GM12872 (cell line): Measurements from ENCODE around the gene PANK1.

Experiments
- TF ChIP-seq, protein P1 (sequence below): IDR thresholded peaks from 3 replicates; pipeline ENCODE4 v1.5.1; 2011; ENCODE audit warnings: low read depth, mild to moderate bottlenecking, low read length, moderate library complexity; ENCODE audit not compliant: insufficient read depth

The PANK1 gene

DNA sequence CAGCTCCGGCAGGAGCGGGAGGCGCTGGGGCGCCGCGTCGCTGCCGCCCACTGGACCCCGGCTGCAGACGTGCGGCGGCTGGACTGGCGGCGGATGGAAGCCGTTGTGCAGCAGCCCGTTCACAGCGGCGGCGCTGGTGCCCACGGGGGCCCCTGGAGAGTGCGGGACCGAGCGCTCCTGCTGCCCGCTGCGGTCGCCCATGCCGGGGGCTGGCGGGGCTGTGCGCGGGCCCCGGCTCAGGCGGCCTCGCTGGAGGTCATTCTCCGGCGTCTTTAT lies 413 bp downstream of the PANK1 start:
- TF ChIP-seq, protein P1, sequence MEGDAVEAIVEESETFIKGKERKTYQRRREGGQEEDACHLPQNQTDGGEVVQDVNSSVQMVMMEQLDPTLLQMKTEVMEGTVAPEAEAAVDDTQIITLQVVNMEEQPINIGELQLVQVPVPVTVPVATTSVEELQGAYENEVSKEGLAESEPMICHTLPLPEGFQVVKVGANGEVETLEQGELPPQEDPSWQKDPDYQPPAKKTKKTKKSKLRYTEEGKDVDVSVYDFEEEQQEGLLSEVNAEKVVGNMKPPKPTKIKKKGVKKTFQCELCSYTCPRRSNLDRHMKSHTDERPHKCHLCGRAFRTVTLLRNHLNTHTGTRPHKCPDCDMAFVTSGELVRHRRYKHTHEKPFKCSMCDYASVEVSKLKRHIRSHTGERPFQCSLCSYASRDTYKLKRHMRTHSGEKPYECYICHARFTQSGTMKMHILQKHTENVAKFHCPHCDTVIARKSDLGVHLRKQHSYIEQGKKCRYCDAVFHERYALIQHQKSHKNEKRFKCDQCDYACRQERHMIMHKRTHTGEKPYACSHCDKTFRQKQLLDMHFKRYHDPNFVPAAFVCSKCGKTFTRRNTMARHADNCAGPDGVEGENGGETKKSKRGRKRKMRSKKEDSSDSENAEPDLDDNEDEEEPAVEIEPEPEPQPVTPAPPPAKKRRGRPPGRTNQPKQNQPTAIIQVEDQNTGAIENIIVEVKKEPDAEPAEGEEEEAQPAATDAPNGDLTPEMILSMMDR: no peak

DNA sequence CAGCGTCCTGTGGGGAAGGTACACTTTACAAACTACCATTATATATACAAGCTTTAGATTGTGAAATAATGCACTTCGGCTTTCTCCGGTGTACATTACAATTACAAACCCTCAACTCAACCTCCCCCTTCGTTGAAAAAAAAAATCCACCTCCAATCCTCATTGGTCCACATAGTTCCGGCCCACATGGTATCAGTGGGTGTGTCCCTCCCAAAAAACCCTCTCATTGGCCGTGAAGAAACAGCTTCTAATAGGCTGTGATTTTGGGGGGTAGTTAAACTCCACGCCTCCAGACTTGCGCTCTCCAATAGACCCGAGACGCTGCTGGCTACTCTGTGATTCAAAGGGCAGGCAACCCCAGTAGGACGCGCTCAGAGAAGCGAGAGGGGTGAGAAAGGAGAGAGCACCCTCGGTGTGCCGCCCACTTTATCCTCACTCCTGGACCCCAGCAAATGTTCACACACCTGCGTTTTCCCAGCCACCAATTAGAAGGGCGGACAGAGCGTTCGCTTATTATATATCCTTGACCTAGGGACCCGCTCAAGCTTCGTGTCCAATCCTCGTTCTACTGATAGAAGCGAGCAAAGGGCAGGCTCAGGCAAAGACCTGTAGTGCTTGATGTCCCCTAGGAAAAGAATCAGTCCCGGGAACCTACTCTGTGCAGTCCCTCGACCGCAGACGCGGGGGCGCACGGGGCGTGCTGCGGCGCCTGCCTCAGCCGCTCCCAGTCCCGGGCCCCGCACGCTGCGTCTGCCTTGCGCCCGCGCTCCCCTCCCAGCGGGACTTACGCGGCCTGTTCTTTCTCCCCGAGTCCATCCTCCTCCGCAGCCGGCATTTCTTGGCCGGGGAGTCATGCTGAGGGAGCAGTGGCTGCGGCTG lies 991 bp downstream of the PANK1 start:
- TF ChIP-seq, protein P1: no peak

GRCh38 chr10:89643431-89643811 lies 1.6 kb downstream of the PANK1 start:
- TF ChIP-seq, protein P1: no peak

DNA sequence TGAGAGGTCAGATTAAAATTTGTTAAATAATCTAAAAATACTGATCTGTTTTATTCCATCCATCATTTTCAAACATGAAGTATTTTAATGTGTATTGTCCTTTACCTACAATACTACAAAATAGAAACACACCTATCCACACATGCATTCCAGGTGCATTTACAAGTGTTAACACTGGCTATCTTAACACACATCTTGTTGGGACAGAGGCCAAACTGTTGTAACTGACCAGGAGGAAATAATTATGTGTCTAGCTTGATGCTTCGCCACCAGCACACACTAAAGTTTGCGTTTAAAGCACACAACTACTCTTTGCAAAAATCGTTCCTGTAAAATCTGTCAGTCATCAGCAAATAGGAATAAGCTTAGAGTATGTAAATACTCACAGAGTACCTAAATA lies 2.8 kb downstream of the PANK1 start:
- TF ChIP-seq, protein P1: no peak

- TF ChIP-seq, protein P1: no peak
Measured at GRCh38 chr10:89640241-89640640, 4.8 kb downstream of the PANK1 start.

DNA sequence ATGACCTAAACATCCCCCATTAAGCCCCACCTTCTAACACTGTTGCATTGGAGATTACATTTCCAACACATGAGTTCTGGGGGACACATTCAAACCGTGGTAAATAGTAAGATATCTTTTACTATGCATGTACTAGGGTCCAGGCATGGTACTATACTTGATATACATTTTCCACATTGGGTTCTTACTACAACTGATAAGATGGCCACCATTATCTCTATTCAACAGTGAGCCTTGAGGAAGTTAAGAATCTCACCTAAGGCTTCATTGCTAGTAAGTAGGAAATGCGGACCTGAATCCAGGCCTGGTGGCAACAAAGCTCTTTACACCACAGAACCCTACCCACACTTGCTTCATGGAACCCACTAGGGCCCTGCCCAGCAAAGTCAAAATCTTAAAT lies 5.7 kb downstream of the PANK1 start:
- TF ChIP-seq, protein P1: no peak

DNA sequence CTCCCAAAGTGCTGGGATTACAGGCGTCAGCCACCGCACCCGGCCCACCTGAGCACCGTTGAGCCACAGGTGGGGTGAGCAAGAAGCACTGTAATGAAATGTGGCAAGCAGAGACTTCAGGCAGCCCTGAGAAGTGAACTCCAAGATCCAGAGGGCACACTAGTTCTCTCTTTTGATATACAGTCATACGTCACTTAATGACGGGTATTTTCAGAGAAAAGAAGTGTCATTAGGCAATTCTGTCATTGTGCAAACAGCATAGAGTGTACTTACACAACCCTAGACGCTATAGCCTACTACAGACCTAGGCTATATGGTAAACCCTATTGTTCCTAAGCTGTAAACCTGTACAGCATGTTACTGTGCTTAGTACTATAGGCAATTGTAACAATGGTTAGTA lies 7.9 kb downstream of the PANK1 start:
- TF ChIP-seq, protein P1: no peak
